Lung (tissue), 12 donors: ENCODE data around the gene BANK1. TPM values are rescaled to one million over a fixed set of nuclear protein-coding genes. Genes with fewer than 3 reads are reported as not detected.

Experiments used
- ATAC-seq: fragments of 200-7000 bp; cut with Tn5 transposase; one replicate; pipeline ENCODE4 v1.9.1; 2020; ENCODE audit warnings: moderate number of reproducible peaks; ENCODE audit not compliant: insufficient read depth, low FRiP score
- DNase-seq, 3 donors: peaks; one replicate each; pipeline ENCODE4 v3.0.0-alpha.2; 2013 to 2017
- H3K27ac ChIP-seq, 2 donors: one replicate each; pipeline ENCODE4 v1.5.1; 2013; ENCODE audit warnings: mild to moderate bottlenecking in 2 of 2, moderate library complexity in 2 of 2, control low read depth in 1 of 2, inconsistent platforms in 1 of 2, low read depth in 1 of 2, low read length in 1 of 2
- H3K27me3 ChIP-seq, 3 donors: one replicate each; pipeline ENCODE4 v1.5.1; 2013; ENCODE audit warnings: low read length in 2 of 3; ENCODE audit not compliant: control insufficient read depth in 3 of 3, insufficient read depth in 3 of 3
- H3K36me3 ChIP-seq, 4 donors: one replicate each; pipeline ENCODE4 v1.5.1; 2013; ENCODE audit warnings: low read length in 4 of 4, mild to moderate bottlenecking in 1 of 4, moderate library complexity in 1 of 4; ENCODE audit not compliant: control insufficient read depth in 4 of 4, insufficient read depth in 4 of 4
- H3K4me1 ChIP-seq, 5 donors: one replicate each; pipeline ENCODE4 v1.5.1; 2013; ENCODE audit warnings: low read length in 5 of 5, mild to moderate bottlenecking in 2 of 5, moderate library complexity in 1 of 5; ENCODE audit not compliant: control insufficient read depth in 5 of 5, insufficient read depth in 5 of 5
- H3K4me3 ChIP-seq: one replicate; pipeline ENCODE4 v1.5.1; 2013; ENCODE audit warnings: mild to moderate bottlenecking, control low read depth, moderate library complexity
- H3K9ac ChIP-seq, 2 donors: one replicate each; pipeline ENCODE4 v1.5.1; 2013; ENCODE audit warnings: low read length in 2 of 2, control low read depth in 1 of 2; ENCODE audit not compliant: insufficient read depth in 1 of 2
- H3K9me3 ChIP-seq, 4 donors: one replicate each; pipeline ENCODE4 v1.5.1; 2013; ENCODE audit warnings: low read length in 3 of 4, mild to moderate bottlenecking in 1 of 4, moderate library complexity in 1 of 4; ENCODE audit not compliant: control insufficient read depth in 4 of 4, insufficient read depth in 3 of 4
- WGBS, 2 donors: extraction: QIAGEN DNeasy Blood & Tissue Kit; methylation state at CpG; one replicate each; pipeline ENCODE4 v1.1.7; 2013; 5-methylcytosine and 5-hydroxymethylcytosine counted together
- polyA plus RNA-seq, 2 donors: library from polyadenylated mRNA; stranded (reverse); fragments of 200-250 nt; gene quantifications; one replicate each; pipeline ENCODE4 v1.2.1, GENCODE V29; 2013
- total RNA-seq, 2 donors: library from RNA; depleted of rRNA in 1 of 2; stranded (reverse); fragments of >200 nt in 1 of 2; gene quantifications; one replicate each; pipeline ENCODE4 v1.2.1, GENCODE V29; 2014 to 2021
- TF ChIP-seq, protein P1 (sequence below): IDR thresholded peaks from 2 replicates; pipeline ENCODE4 v1.5.1; 2012; ENCODE audit warnings: mild to moderate bottlenecking; ENCODE audit errors: control extremely low read depth, extremely low read depth
- donor health status: control.
- donor health status: control.
- donor health status: Bipolar disorder and iron deficiency.
- donor health status: healthy.
- donor health status: DM: yes; HTN: yes; CAD: no.

Gene BANK1
- total and polyA plus RNA-seq, 4 donors = 7.0 to 20.5 (median 8.9) TPM

DNA sequence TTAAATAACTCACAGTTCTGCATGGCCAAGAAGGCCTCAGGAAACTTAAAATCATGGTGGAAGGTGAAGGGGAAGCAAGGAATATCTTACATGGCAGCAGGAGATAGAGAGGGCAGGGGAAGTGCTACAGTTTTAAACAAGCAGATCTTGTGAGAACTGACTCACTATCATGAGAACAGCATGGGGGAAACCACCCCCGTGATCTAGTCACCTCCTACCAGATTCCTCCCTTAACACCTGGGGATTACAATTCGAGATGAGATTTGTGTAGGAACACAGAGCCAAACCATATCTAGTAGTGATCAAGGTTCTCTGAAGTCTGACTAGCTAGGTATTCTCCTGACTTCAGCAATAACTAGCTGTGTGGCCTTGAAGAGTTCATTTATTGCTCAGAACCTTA, 56.0 kb downstream of the BANK1 start:
- WGBS, 2 donors = 80 to 89% methylated on average over 2 of the region's 2 CpGs
- no peak for ATAC-seq
- Histone ChIP-seq H3K4me3 (no peak overlapping the region), H3K4me1 (no peaks in the 10 kb centered on the region), H3K27ac (no peak overlapping the region), H3K36me3 (no peaks in the 10 kb centered on the region), H3K9ac (no peak overlapping the region), H3K27me3 (no peaks in the 10 kb centered on the region), H3K9me3 (peaks cover 0 to 4% (median 0%) of the 10 kb centered on the region in 4 donors)
- no peak for DNase-seq
- TF ChIP-seq, protein P1, sequence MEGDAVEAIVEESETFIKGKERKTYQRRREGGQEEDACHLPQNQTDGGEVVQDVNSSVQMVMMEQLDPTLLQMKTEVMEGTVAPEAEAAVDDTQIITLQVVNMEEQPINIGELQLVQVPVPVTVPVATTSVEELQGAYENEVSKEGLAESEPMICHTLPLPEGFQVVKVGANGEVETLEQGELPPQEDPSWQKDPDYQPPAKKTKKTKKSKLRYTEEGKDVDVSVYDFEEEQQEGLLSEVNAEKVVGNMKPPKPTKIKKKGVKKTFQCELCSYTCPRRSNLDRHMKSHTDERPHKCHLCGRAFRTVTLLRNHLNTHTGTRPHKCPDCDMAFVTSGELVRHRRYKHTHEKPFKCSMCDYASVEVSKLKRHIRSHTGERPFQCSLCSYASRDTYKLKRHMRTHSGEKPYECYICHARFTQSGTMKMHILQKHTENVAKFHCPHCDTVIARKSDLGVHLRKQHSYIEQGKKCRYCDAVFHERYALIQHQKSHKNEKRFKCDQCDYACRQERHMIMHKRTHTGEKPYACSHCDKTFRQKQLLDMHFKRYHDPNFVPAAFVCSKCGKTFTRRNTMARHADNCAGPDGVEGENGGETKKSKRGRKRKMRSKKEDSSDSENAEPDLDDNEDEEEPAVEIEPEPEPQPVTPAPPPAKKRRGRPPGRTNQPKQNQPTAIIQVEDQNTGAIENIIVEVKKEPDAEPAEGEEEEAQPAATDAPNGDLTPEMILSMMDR = no peak

DNA sequence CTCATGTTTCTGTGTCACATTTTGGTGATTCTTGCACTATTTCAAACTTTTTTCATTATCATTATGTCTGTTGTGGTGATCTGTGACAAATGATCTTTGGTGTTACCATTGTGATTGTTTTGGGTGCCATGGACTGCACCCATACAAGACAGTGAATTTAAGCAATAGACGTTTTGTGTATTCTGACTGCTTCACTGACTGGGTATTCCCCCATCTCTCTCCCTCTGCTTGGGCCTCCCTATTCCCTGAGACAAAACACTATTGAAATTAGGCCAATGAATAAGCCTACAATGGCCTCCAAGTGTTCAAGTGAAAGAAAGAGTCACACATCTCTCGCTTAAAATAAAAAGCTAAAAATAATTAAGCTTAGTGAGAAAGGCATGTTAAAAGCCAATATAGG, 60.2 kb downstream of the BANK1 start:
- Histone ChIP-seq H3K36me3 (no peaks in the 10 kb centered on the region), H3K27ac (no peak overlapping the region), H3K4me1 (no peaks in the 10 kb centered on the region), H3K27me3 (no peaks in the 10 kb centered on the region), H3K9ac (no peak overlapping the region), H3K9me3 (peaks cover 0 to 4% (median 0%) of the 10 kb centered on the region in 4 donors), H3K4me3 (no peak overlapping the region)
- TF ChIP-seq, protein P1 = no peak
- ATAC-seq (no peak), DNase-seq (no peak)
- WGBS, 2 donors = 58 to 76% methylated on average over 2 of the region's 2 CpGs

GRCh38 chr4:101851672-101852071, 61.1 kb downstream of the BANK1 start:
- H3K9ac ChIP-seq = no peak overlapping the region
- H3K27me3 ChIP-seq = no peaks in the 10 kb centered on the region
- H3K4me1 ChIP-seq = no peaks in the 10 kb centered on the region
- peaks cover 0 to 4% (median 0%) of the 10 kb centered on the region in 4 donors for H3K9me3 ChIP-seq
- H3K36me3 ChIP-seq = no peaks in the 10 kb centered on the region
- no peak for ATAC-seq
- no peak overlapping the region for H3K27ac ChIP-seq
- 78 to 87% methylated on average over 3 of the region's 3 CpGs for WGBS, 2 donors
- TF ChIP-seq, protein P1 = no peak
- no peak overlapping the region for H3K4me3 ChIP-seq
- DNase-seq = no peak

DNA sequence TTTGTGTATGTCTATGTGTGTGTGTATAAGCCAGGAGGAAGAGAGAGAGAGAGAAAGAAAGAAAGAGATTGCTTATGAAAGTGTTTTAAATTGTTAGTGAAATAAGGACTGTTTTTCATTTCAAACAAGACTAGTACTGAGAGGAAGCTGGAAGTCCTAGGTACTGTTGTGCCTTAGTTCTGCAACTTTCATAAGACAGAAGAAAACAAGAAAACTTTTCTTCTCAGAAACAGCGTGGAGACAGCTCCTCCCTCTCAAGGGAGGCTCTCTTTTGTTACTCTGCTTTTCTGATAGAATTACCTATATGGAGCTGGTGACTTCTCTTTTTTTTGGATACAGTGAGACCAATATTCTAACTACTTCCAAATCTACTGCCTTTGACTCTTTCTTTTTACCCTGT, 62.5 kb downstream of the BANK1 start:
- no peak overlapping the region for H3K27ac ChIP-seq
- 48 to 71% methylated on average over 1 of the region's 1 CpG for WGBS, 2 donors
- TF ChIP-seq, protein P1 = no peak
- ATAC-seq (no peak), DNase-seq (no peak)
- no peaks in the 10 kb centered on the region for H3K27me3 ChIP-seq
- no peak overlapping the region for H3K9ac ChIP-seq
- no peak overlapping the region for H3K4me3 ChIP-seq
- no peaks in the 10 kb centered on the region for H3K36me3 ChIP-seq
- no peaks in the 10 kb centered on the region for H3K4me1 ChIP-seq
- H3K9me3 ChIP-seq = no peaks in the 10 kb centered on the region
